Panc1 (cell line): ENCODE measurements around the gene HMGN2. TPM values are rescaled to one million over a fixed set of nuclear protein-coding genes. Genes with fewer than 3 reads are reported as not detected.

Experiments
- ATAC-seq: fragments of 200-7000 bp; cut with Tn5 transposase; 2 replicates; pipeline ENCODE4 v1.9.1; 2020; ENCODE audit warnings: mild to moderate bottlenecking, moderate library complexity
- BruUV-seq: library from RNA; stranded (reverse); fragments of 400-500 nt; replicated peaks from 2 replicates; lab custom pipeline; 2021; lab: Mats Ljungman, UMichigan
- CTCF ChIA-PET: fragments of 300-600 bp; sonication (Branson Sonifier 250); formaldehyde crosslinking; loops from one replicate; lab custom pipeline; 2022; ENCODE audit warnings: antibody characterized with exemption; lab: Charles Lee
- POLR2A ChIA-PET: fragments of 300-600 bp; sonication (Branson Sonifier 250); formaldehyde crosslinking; loops from one replicate; lab custom pipeline; 2022; ENCODE audit warnings: antibody characterized with exemption; lab: Charles Lee
- DNase-seq: peaks from one replicate; pipeline ENCODE4 v3.0.0-alpha.2; 2010; ENCODE audit warnings: low read depth, low spot score
- H3K27ac ChIP-seq: 2 replicates; pipeline ENCODE4 v1.5.1; 2011; ENCODE audit warnings: mild to moderate bottlenecking, low read length, inconsistent platforms
- H3K27me3 ChIP-seq: fragments of 200-500 bp; sonication (Bioruptor generic); 2 replicates; pipeline ENCODE4 v1.6.0; 2014; ENCODE audit warnings: low read length, inconsistent platforms; ENCODE audit not compliant: control insufficient read depth, insufficient read depth
- H3K36me3 ChIP-seq: fragments of 200-500 bp; sonication (Bioruptor generic); 2 replicates; pipeline ENCODE4 v1.5.1; 2014; ENCODE audit warnings: inconsistent platforms, mild to moderate bottlenecking, low read length, moderate library complexity; ENCODE audit not compliant: control insufficient read depth, insufficient read depth
- H3K4me1 ChIP-seq: 2 replicates; pipeline ENCODE4 v1.5.1; 2011; ENCODE audit warnings: inconsistent platforms, mild to moderate bottlenecking, low read length, moderate library complexity; ENCODE audit not compliant: control insufficient read depth, insufficient read depth
- H3K4me3 ChIP-seq, 2 experiments: 2 replicates each; pipeline ENCODE4 v1.5.1; 2011 to 2012; ENCODE audit warnings: low read depth in 2 of 2, low read length in 2 of 2, mild to moderate bottlenecking in 2 of 2, inconsistent platforms in 1 of 2, moderate library complexity in 1 of 2
- H3K9me3 ChIP-seq: fragments of 200-500 bp; sonication (Bioruptor generic); 2 replicates; pipeline ENCODE4 v1.5.1; 2014; ENCODE audit warnings: low read depth, mild to moderate bottlenecking, inconsistent platforms, low read length, moderate library complexity; ENCODE audit not compliant: control insufficient read depth, insufficient read depth
- CTCF ChIP-seq: fragments of 450-650 bp; IDR thresholded peaks from 2 replicates; pipeline ENCODE4 v1.5.1; 2017; ENCODE audit warnings: mild to moderate bottlenecking
- POLR2AphosphoS5 ChIP-seq: IDR thresholded peaks from 2 replicates; pipeline ENCODE4 v1.6.1; 2012; ENCODE audit warnings: mild to moderate bottlenecking, low read depth, low read length, moderate library complexity
- REST ChIP-seq, 2 experiments: IDR thresholded peaks; 2 replicates each; pipeline ENCODE4 v1.6.1; 2011 to 2012; ENCODE audit warnings: low read depth in 2 of 2, control low read depth in 1 of 2, low read length in 1 of 2, mild to moderate bottlenecking in 1 of 2, moderate library complexity in 1 of 2; ENCODE audit not compliant: insufficient read depth in 1 of 2
- SIN3A ChIP-seq: IDR thresholded peaks from 2 replicates; pipeline ENCODE4 v1.6.1; 2012; ENCODE audit warnings: low read depth, mild to moderate bottlenecking, low read length, moderate library complexity, borderline replicate concordance; ENCODE audit not compliant: insufficient read depth
- TCF7L2 ChIP-seq: IDR thresholded peaks from 2 replicates; pipeline ENCODE4 v1.6.1; 2011; ENCODE audit warnings: mild to moderate bottlenecking, low read depth, low read length, inconsistent platforms
- in situ Hi-C: cut with HindIII; loops from 2 replicates; pipeline ENCODE4 v1.10.0; 2016; ENCODE audit warnings: low sequenced_read_pairs, low pct_unique_long_range_greater_than_20kb
- intact Hi-C: fragments of 100-400 bp; cut with micrococcal nuclease; formaldehyde crosslinking; loops from one replicate; pipeline ENCODE4 v1.10.0; 2022; ENCODE audit not compliant: unreplicated experiment
- total RNA-seq: library from RNA; stranded (reverse); gene quantifications from one replicate; pipeline ENCODE4 v1.2.1, GENCODE V29; 2021; ENCODE audit not compliant: unreplicated experiment

HMGN2 gene
- total RNA-seq, 1 experiment from 2014 or later = 496 TPM

- DNase-seq = no peak
- POLR2A ChIA-PET = no interaction called here
- intact Hi-C loops (no loop called here), in situ Hi-C loops (no loop called here)
- no peak for ATAC-seq
- Histone ChIP-seq H3K36me3 (no peaks in the 10 kb centered on the region), H3K9me3 (no peaks in the 10 kb centered on the region), H3K27ac (no peak overlapping the region), H3K27me3 (no peaks in the 10 kb centered on the region), H3K4me1 (no peaks in the 10 kb centered on the region), H3K4me3 (no peak overlapping the region)
- TF ChIP-seq TCF7L2 = no peak
- no peak for TF ChIP-seq CTCF
- TF ChIP-seq SIN3A = no peak
- TF ChIP-seq REST (IDR thresholded peaks at IDR 0.05; ENCODE audit: insufficient read depth in 1 of 2, low read depth in 2 of 2, low read length in 1 of 2) = no peak
- TF ChIP-seq POLR2AphosphoS5 = no peak
- no TSS peak for BruUV-seq
- CTCF ChIA-PET = no interaction called here
These were observed 19.6 kb upstream of the HMGN2 start for GRCh38 chr1:26452459-26453183.

GRCh38 chr1:26459148-26459547, 13.1 kb upstream of the HMGN2 start:
- intact Hi-C loops (no loop called here), in situ Hi-C loops (no loop called here)
- DNase-seq (no peak), ATAC-seq (no peak)
- CTCF ChIA-PET = interaction anchor here (2.1 kb wide), 1 partner anchor 11 kb away, joined by 7 read pairs; no protein-coding TSS in a partner anchor
- H3K9me3 ChIP-seq = no peaks in the 10 kb centered on the region
- H3K36me3 ChIP-seq = no peaks in the 10 kb centered on the region; the same call in 1 of the 2 replicates
- no peak overlapping the region for H3K27ac ChIP-seq
- POLR2A ChIA-PET = no interaction called here
- no peaks in the 10 kb centered on the region for H3K4me1 ChIP-seq
- BruUV-seq = no TSS peak
- no peaks in the 10 kb centered on the region for H3K27me3 ChIP-seq
- H3K4me3 ChIP-seq = no peak overlapping the region
- TF ChIP-seq SIN3A (no peak), REST (IDR thresholded peaks at IDR 0.05; ENCODE audit: insufficient read depth in 1 of 2, low read depth in 2 of 2, low read length in 1 of 2) (no peak), CTCF (no peak), POLR2AphosphoS5 (no peak), TCF7L2 (no peak)
